Ectodermal cell (in vitro differentiated cells): ENCODE measurements around the gene LRIG1.

Experiments
- H3K27ac ChIP-seq: 2 replicates; pipeline ENCODE4 v1.7.0; 2013; ENCODE audit warnings: mild to moderate bottlenecking, low read depth, low read length; ENCODE audit not compliant: insufficient read depth, poor library complexity, severe bottlenecking
- H3K27me3 ChIP-seq: 2 replicates; pipeline ENCODE4 v1.7.0; 2013; ENCODE audit warnings: mild to moderate bottlenecking, low read length; ENCODE audit not compliant: insufficient read depth, control insufficient read depth, poor library complexity, severe bottlenecking
- H3K36me3 ChIP-seq: one replicate; pipeline ENCODE4 v1.7.0; 2013; ENCODE audit warnings: low read length; ENCODE audit not compliant: control insufficient read depth, insufficient read depth
- H3K4me1 ChIP-seq: one replicate; pipeline ENCODE4 v1.7.0; 2013; ENCODE audit warnings: low read length; ENCODE audit not compliant: control insufficient read depth, insufficient read depth
- H3K4me3 ChIP-seq: 2 replicates; pipeline ENCODE4 v1.7.0; 2013; ENCODE audit warnings: low read depth, low read length, control low read depth; ENCODE audit not compliant: insufficient read depth
- H3K9me3 ChIP-seq: 2 replicates; pipeline ENCODE4 v1.7.0; 2013; ENCODE audit warnings: mild to moderate bottlenecking, low read length, moderate library complexity; ENCODE audit not compliant: control insufficient read depth
- WGBS, 2 experiments: methylation state at CpG; one replicate each; pipeline ENCODE4 v1.1.7; 2013; ENCODE audit warnings: missing lambda C conversion rate in 2 of 2; 5-methylcytosine and 5-hydroxymethylcytosine counted together

LRIG1 gene

GRCh38 chr3:66507423-66508260 lies 6.8 kb upstream of the LRIG1 start:
- Histone ChIP-seq H3K27me3 (no peaks in the 10 kb centered on the region), H3K27ac (no peak overlapping the region), H3K4me3 (no peak overlapping the region), H3K36me3 (no peaks in the 10 kb centered on the region), H3K9me3 (no peaks in the 10 kb centered on the region), H3K4me1 (peaks cover 10% of the 10 kb centered on the region)
- 85 to 92% methylated on average over 8 of the region's 8 CpGs for WGBS, 2 experiments

- Histone ChIP-seq H3K36me3 (no peaks in the 10 kb centered on the region), H3K4me1 (peaks cover 19% of the 10 kb centered on the region), H3K9me3 (no peaks in the 10 kb centered on the region), H3K4me3 (no peak overlapping the region), H3K27me3 (no peaks in the 10 kb centered on the region), H3K27ac (no peak overlapping the region)
- 93 to 96% methylated on average over 5 of the region's 6 CpGs for WGBS, 2 experiments
These were observed 5.3 kb upstream of the LRIG1 start for GRCh38 chr3:66506154-66506553.

GRCh38 chr3:66504850-66505641 lies 4.2 kb upstream of the LRIG1 start:
- H3K4me1 ChIP-seq = peaks cover 19% of the 10 kb centered on the region
- no peak overlapping the region for H3K27ac ChIP-seq
- WGBS, 2 experiments = 86 to 91% methylated on average over 6 to 7 of the region's 7 CpGs

GRCh38 chr3:66502981-66503380 lies 2.2 kb upstream of the LRIG1 start:
- WGBS, 2 experiments = 71 to 79% methylated on average over 1 of the region's 2 CpGs
- no peak overlapping the region for H3K27ac ChIP-seq
- H3K27me3 ChIP-seq = no peaks in the 10 kb centered on the region
- no peaks in the 10 kb centered on the region for H3K36me3 ChIP-seq
- no peaks in the 10 kb centered on the region for H3K9me3 ChIP-seq
- H3K4me1 ChIP-seq = peaks cover 19% of the 10 kb centered on the region
- no peak overlapping the region for H3K4me3 ChIP-seq

More at GRCh38 chr3:66504850-66505641, 4.2 kb upstream of the LRIG1 start:
- Histone ChIP-seq H3K27me3 (no peaks in the 10 kb centered on the region), H3K9me3 (no peaks in the 10 kb centered on the region), H3K4me3 (no peak overlapping the region), H3K36me3 (no peaks in the 10 kb centered on the region)

GRCh38 chr3:66502245-66502874 lies 1.5 kb upstream of the LRIG1 start:
- no peaks in the 10 kb centered on the region for H3K36me3 ChIP-seq
- no peaks in the 10 kb centered on the region for H3K9me3 ChIP-seq
- H3K27me3 ChIP-seq = no peaks in the 10 kb centered on the region
- H3K4me3 ChIP-seq = no peak overlapping the region
- 89 to 91% methylated on average over 6 of the region's 6 CpGs for WGBS, 2 experiments
- H3K4me1 ChIP-seq = peaks cover 20% of the 10 kb centered on the region
- H3K27ac ChIP-seq = no peak overlapping the region

GRCh38 chr3:66501483-66502244 lies 842 bp upstream of the LRIG1 start:
- no peaks in the 10 kb centered on the region for H3K9me3 ChIP-seq
- no peak overlapping the region for H3K27ac ChIP-seq
- peak overlapping the region; percentile 28 for H3K4me3 ChIP-seq
- 46 to 47% methylated on average over 20 of the region's 20 CpGs for WGBS, 2 experiments
- no peaks in the 10 kb centered on the region for H3K27me3 ChIP-seq
- no peaks in the 10 kb centered on the region for H3K36me3 ChIP-seq
- H3K4me1 ChIP-seq = peaks cover 25% of the 10 kb centered on the region

- Histone ChIP-seq H3K4me3 (peak overlapping the region; percentile 90), H3K9me3 (no peaks in the 10 kb centered on the region), H3K27me3 (no peaks in the 10 kb centered on the region), H3K36me3 (no peaks in the 10 kb centered on the region), H3K4me1 (peaks cover 40% of the 10 kb centered on the region), H3K27ac (peak overlapping the region; percentile 62)
- 0% methylated on average over 80 of the region's 80 CpGs for WGBS, 2 experiments
These were observed 794 bp downstream of the LRIG1 start for GRCh38 chr3:66499881-66500575.

- H3K27me3 ChIP-seq = no peaks in the 10 kb centered on the region
- 3% methylated on average over 14 of the region's 14 CpGs for WGBS, 2 experiments
- H3K4me3 ChIP-seq = peak overlapping the region; percentile 90
- H3K27ac ChIP-seq = no peak overlapping the region
- H3K9me3 ChIP-seq = no peaks in the 10 kb centered on the region
- H3K36me3 ChIP-seq = no peaks in the 10 kb centered on the region
- H3K4me1 ChIP-seq = peaks cover 47% of the 10 kb centered on the region
These were observed 1.9 kb downstream of the LRIG1 start for GRCh38 chr3:66498687-66499621.
